ENCODE data around the gene ATXN1L.
"Not testable (repeated sequence)": the region's sequence is repeated elsewhere in the genome, so short reads cannot be mapped to it uniquely, and the experiment has no call there.

Gene ATXN1L

DNA sequence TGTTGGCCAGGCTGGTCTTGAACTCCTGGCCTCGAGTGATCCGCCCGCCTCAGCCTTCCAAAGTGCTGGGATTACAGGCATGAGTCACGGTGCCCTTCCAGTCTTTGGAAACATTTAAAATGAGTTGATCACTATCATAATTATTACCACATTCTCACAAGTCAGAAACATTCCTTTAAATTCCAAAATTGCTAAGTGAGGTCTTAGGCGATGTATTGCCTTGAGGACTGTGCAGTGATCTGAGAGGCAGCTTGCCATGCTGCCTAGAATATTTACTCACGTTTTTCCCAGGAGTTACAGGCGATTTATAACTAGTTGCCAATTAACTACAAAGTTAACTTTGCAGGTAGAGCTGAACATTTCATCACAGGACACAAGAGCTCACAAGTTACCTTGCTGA, 5.7 kb upstream of the ATXN1L start:
- H3K4me3 Mint-ChIP-seq, result no peak overlapping the region
- H3K36me3 Mint-ChIP-seq (ENCODE audit: low read depth), result no peaks in the 10 kb centered on the region
- no peak overlapping the region for H3K27ac Mint-ChIP-seq
- no peaks in the 10 kb centered on the region for H3K27me3 Mint-ChIP-seq
- H3K4me1 Mint-ChIP-seq (ENCODE audit: low read depth), result peaks cover 18% of the 10 kb centered on the region
- H3K9me3 Mint-ChIP-seq, result no peaks in the 10 kb centered on the region

DNA sequence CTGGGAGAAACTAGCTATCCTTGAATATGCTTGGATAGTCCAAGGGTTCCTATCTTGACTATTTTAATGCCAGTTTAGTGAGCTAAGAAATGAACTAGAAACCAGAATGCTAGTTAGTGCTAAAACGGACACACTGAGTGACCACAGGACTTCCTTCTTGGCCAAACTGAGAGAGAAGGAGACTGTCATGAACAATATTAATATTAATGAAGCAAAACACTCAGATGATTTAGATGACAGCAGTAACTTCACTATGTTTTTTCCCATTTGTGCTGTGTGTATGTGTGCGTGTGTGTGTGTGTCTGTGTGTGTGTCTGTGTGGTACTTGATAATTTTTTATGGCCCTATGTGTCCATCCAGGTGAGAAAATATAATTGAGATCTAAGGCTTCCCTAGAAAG, 2.2 kb upstream of the ATXN1L start:
- peaks cover 7% of the 10 kb centered on the region for H3K36me3 Mint-ChIP-seq (ENCODE audit: low read depth)
- H3K27me3 Mint-ChIP-seq, result no peaks in the 10 kb centered on the region
- H3K27ac Mint-ChIP-seq, result no peak overlapping the region
- H3K9me3 Mint-ChIP-seq, result no peaks in the 10 kb centered on the region
- H3K4me3 Mint-ChIP-seq, result no peak overlapping the region
- peaks cover 39% of the 10 kb centered on the region for H3K4me1 Mint-ChIP-seq (ENCODE audit: low read depth)

DNA sequence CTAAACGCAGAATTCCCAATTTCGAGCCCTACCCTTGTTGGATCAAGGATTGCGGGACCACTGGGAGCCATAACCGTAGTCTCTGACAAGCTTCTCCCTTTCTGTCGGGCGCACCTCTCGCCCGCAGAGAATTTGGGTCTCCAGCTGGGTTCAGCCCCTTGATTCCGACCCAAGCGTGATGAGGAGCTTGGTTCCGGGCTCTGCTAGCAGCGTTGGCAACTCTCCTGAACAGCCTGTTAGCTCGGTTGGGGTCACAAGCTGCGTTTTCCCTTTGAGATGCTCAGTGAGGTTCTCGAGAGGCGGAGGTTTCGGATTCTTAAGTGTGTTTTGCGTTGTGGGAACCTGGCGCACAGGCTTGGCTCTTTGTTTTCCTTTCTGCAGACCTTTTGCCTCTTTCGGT, 655 bp downstream of the ATXN1L start:
- Mint-ChIP-seq H3K36me3 (ENCODE audit: low read depth) (peaks cover 27% of the 10 kb centered on the region), H3K27me3 (no peaks in the 10 kb centered on the region), H3K4me3 (peak overlapping the region; percentile 91), H3K4me1 (ENCODE audit: low read depth) (peaks cover 41% of the 10 kb centered on the region), H3K27ac (peak overlapping the region; percentile 77), H3K9me3 (no peaks in the 10 kb centered on the region)

DNA sequence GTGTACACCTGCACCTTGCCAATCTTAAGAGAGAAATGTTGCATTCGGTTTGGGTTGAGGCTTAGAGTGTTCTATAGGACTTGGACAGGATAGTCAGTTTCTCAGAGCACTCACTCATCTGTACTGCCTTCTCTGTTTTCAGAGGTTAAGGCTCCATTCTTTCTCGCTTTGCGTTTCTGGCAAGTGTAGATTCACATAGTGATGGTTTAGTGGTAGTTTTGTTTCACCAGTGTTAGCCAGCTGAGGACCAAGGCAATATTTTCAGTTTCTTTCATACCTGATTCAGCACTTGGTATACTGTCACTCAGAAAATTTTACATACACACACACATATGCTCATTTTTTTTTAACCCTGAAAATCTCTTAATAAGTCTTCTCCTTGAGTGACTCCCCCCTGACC, 1.3 kb downstream of the ATXN1L start:
- peaks cover 32% of the 10 kb centered on the region for H3K36me3 Mint-ChIP-seq (ENCODE audit: low read depth)
- peak overlapping the region; percentile 77 for H3K27ac Mint-ChIP-seq
- H3K4me1 Mint-ChIP-seq (ENCODE audit: low read depth), result peaks cover 45% of the 10 kb centered on the region

DNA sequence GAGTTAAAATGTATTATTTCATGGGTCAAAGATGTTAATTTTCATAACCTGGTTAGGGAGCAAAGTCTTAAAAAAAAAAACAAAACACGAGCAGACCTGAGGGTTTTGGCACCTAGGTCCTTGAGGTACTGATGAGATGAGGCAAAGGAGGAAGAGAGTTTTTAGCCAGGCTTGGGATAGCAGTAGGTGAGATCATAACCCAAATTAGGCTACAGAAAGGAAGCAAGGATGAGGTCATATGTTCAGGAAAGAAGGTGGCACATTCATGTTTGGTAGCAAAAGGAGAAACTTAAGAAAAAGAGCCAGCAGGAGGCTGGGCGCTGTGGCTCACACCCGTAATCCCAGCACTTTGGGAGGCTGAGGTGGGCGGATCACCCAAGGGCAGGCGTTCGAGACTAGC, 2.8 kb downstream of the ATXN1L start:
- H3K4me3 Mint-ChIP-seq, result no peak overlapping the region
- H3K36me3 Mint-ChIP-seq (ENCODE audit: low read depth), result peaks cover 32% of the 10 kb centered on the region
- no peak overlapping the region for H3K27ac Mint-ChIP-seq
- no peaks in the 10 kb centered on the region for H3K9me3 Mint-ChIP-seq
- H3K4me1 Mint-ChIP-seq (ENCODE audit: low read depth), result peaks cover 43% of the 10 kb centered on the region
- H3K27me3 Mint-ChIP-seq, result no peaks in the 10 kb centered on the region

More for the DNA sequence above, 1.3 kb downstream of the ATXN1L start:
- H3K27me3 Mint-ChIP-seq, result no peaks in the 10 kb centered on the region
- H3K9me3 Mint-ChIP-seq, result no peaks in the 10 kb centered on the region
- peak overlapping the region; percentile 91 for H3K4me3 Mint-ChIP-seq

DNA sequence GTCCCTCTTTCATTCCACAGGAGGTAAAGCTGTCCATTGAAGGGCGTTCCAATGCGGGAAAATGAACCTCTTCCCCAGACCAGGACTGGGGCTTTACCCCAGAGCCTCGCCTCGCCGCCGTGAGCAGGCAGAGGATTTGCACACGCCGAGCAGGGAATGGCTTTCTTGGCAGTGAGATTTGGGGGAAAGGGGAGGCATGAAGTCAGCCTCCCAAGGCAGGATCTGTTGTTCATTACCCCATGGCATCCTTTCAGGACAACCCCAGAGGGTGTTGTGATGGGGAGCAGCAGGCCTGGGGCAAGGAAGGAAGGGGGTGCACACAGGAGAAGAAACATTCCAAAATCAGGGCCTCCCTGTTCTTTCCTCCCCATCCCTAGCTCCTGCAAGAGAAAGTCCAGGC, 6.0 kb downstream of the ATXN1L start:
- Mint-ChIP-seq H3K36me3 (ENCODE audit: low read depth) (peaks cover 46% of the 10 kb centered on the region), H3K27ac (no peak overlapping the region), H3K27me3 (no peaks in the 10 kb centered on the region), H3K4me1 (ENCODE audit: low read depth) (peaks cover 58% of the 10 kb centered on the region), H3K9me3 (no peaks in the 10 kb centered on the region), H3K4me3 (no peak overlapping the region)

DNA sequence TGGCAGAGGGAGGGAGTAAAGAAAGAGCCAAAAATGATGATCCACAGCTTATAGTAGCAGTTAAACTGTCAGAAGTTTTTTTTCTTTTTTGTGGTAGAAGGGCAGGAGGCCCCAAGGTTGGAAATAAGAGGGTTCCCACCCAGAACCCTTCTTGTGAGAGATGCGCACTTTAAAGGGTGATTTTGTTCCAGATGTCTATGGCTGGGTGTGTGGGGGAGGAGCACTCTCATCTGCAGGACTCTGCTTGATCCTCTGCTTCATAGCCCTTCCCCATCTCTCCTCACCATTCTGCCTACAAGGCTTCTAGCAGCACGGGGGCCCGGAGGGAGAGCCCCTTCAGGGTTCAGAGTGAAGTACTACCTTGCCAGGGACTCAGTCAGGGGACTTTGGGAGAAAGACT, 6.4 kb downstream of the ATXN1L start:
- H3K27ac Mint-ChIP-seq, result no peak overlapping the region
- H3K4me1 Mint-ChIP-seq (ENCODE audit: low read depth), result peaks cover 54% of the 10 kb centered on the region
- no peaks in the 10 kb centered on the region for H3K9me3 Mint-ChIP-seq
- H3K36me3 Mint-ChIP-seq (ENCODE audit: low read depth), result peaks cover 46% of the 10 kb centered on the region
- no peaks in the 10 kb centered on the region for H3K27me3 Mint-ChIP-seq
- no peak overlapping the region for H3K4me3 Mint-ChIP-seq

DNA sequence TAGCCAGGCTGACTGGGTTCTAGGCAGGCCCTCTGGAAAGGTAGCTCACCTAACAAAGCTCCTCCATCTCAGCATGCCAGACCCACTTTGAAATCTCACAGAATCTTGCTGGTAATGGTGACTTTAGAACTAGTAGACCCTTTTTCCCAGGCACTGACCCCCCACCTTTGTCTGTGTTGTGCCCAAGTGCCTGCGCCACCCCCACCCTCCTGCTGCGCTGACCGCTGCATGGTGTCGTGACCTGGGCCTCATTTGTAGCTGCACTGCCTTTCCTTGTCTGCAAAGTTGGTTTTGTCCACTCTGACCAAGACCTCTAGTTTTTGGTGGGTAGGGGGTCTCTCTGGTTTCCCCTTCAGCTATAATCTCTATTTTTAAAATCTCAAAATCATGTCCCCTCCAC, 6.8 kb downstream of the ATXN1L start:
- Mint-ChIP-seq H3K9me3 (no peaks in the 10 kb centered on the region), H3K4me1 (ENCODE audit: low read depth) (peaks cover 50% of the 10 kb centered on the region)

DNA sequence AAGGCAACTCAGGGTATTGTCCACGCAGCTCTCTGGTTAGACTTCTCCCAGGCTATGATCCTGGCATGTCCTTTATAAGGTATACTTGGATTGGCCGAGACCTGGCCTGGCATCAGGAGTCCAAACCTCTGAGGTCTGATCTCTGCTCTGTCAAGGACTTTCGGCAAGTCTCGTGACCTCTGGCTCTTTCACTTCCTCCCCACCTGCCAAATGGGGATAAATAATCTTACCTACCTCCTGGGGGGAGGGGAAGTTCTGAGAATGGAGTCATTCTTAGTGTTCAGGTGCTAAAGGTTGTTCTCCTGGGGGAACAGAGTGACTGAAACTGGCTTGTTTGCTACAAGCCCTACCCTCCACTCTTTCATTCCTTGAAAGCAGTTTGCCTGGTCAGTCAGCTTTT, 7.6 kb downstream of the ATXN1L start:
- no peak overlapping the region for H3K27ac Mint-ChIP-seq
- H3K9me3 Mint-ChIP-seq, result no peaks in the 10 kb centered on the region
- H3K36me3 Mint-ChIP-seq (ENCODE audit: low read depth), result peaks cover 41% of the 10 kb centered on the region
- H3K4me3 Mint-ChIP-seq, result no peak overlapping the region
- peaks cover 48% of the 10 kb centered on the region for H3K4me1 Mint-ChIP-seq (ENCODE audit: low read depth)
- no peaks in the 10 kb centered on the region for H3K27me3 Mint-ChIP-seq

More for the DNA sequence above, 6.8 kb downstream of the ATXN1L start:
- Mint-ChIP-seq H3K4me3 (no peak overlapping the region), H3K27me3 (no peaks in the 10 kb centered on the region), H3K27ac (no peak overlapping the region), H3K36me3 (ENCODE audit: low read depth) (peaks cover 46% of the 10 kb centered on the region)

DNA sequence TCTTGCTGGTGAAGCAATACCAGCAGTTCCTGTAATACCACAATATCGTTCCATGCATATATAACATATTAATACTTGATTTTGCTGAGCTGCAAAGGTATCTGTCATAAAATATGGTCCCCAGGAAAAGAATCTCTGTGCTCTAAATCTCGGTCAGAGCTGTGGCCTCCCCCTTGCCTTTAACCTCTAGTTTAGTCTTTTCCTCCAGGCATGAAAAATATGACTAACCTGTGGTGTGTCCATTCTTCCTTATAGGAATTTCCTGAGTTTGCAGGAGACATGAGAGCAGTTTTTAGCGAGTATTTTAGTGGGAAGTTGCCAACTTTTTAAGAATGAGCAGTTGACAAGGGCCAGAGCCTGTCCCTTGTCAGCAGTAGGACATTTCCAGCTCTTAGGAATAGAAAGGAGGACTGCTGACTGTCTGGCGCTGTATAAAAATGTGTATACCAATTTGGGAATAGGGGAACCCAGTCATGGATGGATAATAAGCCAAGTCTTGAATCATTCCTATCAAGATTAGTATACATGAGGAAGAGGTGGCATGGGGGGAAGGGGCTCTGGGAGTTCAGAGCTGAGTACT, 8.7 kb downstream of the ATXN1L start:
- Mint-ChIP-seq H3K4me3 (no peak overlapping the region), H3K36me3 (ENCODE audit: low read depth) (peaks cover 34% of the 10 kb centered on the region), H3K4me1 (ENCODE audit: low read depth) (peaks cover 48% of the 10 kb centered on the region), H3K27ac (no peak overlapping the region), H3K27me3 (no peaks in the 10 kb centered on the region), H3K9me3 (no peaks in the 10 kb centered on the region)

DNA sequence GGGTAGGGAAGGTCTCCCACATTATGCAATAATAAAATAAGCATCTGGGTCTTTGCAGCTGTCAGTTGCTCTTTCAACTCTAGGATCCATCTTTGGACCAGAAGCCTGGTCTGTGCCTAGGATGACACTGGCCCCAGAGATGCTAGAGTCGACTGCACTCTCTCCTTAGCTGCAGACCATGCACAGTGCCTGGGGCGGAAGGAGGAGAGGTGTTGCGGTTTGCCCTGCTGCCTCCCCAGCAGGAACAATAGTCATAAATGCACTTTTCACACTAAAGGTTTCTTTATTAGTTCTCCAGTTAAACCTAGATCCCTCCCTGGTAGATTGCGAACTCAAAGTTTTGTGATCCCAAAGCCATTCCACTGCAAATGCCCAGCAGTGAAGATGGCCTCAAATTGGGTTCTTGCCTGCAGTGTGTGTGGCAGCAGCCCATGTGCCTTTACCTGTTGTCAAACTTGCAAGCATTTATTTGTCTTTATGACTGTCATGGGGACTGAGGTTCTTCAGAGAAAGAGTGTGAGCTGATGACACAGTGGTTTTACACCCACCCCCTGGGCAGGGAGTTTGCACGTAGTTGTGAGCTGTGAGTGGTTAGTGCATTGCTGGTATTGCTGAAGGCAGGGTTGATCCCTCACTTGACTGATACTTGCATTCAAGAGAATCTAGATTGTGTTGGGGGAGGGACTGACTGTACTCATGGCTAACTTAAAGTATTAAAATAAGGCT, 10.3 kb downstream of the ATXN1L start:
- H3K9me3 Mint-ChIP-seq, result no peaks in the 10 kb centered on the region
- peaks cover 48% of the 10 kb centered on the region for H3K4me1 Mint-ChIP-seq (ENCODE audit: low read depth)
- no peak overlapping the region for H3K4me3 Mint-ChIP-seq
- peaks cover 22% of the 10 kb centered on the region for H3K36me3 Mint-ChIP-seq (ENCODE audit: low read depth)
- no peaks in the 10 kb centered on the region for H3K27me3 Mint-ChIP-seq
- peak overlapping the region; percentile 59 for H3K27ac Mint-ChIP-seq

DNA sequence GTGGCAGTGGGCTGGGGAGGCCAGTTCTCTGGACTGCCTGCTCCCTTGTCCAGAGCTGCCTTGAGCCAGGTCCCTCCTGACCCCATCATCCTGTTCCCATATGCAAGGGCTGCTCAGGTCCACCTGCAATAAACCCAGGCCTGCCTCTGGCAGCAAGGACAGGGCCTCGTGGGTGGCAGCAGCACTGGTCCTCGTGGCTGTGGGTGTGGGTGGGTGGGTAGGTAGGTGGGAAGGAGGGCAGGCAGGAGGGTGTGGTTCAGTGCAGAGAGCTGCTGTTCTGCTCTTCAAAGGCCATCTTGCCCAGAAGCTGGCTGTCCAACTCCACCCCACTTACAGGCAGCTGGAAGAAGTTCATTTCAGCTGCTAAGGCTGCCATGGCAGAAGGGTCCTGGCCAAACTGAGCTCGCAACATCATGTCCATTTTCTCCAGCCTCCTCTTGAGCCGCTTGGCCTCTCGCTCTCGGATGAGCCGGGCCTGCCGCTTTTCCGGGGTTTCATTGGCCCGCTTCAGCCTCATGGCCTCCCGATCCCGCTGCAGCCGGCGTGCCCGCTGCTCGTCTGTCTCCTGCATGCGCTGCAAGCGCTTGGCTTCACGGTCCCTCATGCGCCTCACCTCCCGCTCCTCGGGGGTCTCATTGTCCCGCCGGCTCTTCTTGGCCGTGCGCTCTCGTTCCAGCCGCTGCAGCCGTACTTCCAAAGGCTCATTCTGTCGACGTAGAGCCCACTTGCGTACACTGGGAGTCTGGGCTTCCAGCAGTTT, 14.2 kb downstream of the ATXN1L start:
- H3K36me3 Mint-ChIP-seq (ENCODE audit: low read depth), result peaks cover 13% of the 10 kb centered on the region
- H3K4me1 Mint-ChIP-seq (ENCODE audit: low read depth), result peaks cover 28% of the 10 kb centered on the region
- no peaks in the 10 kb centered on the region for H3K9me3 Mint-ChIP-seq
- no peak overlapping the region for H3K27ac Mint-ChIP-seq
- H3K27me3 Mint-ChIP-seq, result no peaks in the 10 kb centered on the region
- H3K4me3 Mint-ChIP-seq, result no peak overlapping the region

DNA sequence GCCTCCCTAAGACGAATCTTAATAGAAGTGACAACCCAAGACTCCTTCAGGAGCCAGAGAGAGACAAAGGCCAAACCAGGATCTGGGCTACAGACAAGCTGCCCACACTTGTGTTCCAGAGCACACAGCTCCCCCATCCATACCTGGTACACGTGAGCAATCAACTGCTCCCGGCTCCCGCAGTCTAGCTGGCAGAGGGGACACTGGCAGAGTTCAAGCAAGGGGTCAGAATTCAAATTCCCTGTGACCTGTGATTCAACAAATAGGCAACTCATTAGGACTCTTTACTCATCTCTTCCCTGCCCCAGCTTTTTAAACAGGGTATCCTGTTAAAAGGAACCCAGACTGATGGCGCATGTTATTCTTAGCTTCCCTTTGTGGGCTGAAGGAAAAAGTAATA, 18.2 kb downstream of the ATXN1L start:
- Mint-ChIP-seq H3K36me3 (ENCODE audit: low read depth) (peaks cover 20% of the 10 kb centered on the region), H3K4me3 (no peak overlapping the region), H3K4me1 (ENCODE audit: low read depth) (peaks cover 19% of the 10 kb centered on the region), H3K27me3 (no peaks in the 10 kb centered on the region), H3K27ac (peak overlapping the region; percentile 47), H3K9me3 (no peaks in the 10 kb centered on the region)

DNA sequence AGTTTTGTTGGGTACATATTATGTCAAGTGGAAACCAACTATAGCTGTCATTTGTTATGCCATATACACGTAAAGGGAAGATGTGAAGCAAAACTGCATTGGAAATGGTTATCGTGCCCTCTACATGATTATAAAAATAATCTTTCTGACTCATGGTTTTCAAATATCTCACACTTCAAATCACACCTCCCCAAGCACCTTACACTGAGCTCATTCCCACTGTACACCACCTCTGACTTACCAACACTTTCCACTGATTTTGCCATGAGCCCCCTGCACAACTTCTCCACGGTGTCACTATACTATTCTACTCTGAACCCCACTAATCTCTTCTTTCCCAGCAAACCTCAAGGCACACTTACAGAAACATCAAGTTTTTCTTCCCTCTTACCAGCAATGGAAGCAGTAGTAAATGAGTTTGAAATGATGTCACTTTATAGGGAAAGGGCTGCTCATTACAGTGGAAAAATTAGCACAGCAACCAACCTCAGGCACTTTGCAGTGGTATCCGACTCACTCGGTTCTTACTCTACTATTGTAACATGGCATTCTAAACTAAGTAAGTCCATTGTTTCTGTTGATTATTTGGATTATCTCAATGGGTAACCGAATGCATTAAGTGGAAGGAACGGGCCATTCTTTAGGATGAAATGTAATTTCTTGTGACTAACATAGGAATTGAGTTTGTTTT, 19.5 kb downstream of the ATXN1L start:
- Mint-ChIP-seq H3K27me3 (no peaks in the 10 kb centered on the region), H3K27ac (peak overlapping the region; percentile 77), H3K36me3 (ENCODE audit: low read depth) (peaks cover 20% of the 10 kb centered on the region), H3K9me3 (no peaks in the 10 kb centered on the region), H3K4me1 (ENCODE audit: low read depth) (peaks cover 23% of the 10 kb centered on the region), H3K4me3 (no peak overlapping the region)

DNA sequence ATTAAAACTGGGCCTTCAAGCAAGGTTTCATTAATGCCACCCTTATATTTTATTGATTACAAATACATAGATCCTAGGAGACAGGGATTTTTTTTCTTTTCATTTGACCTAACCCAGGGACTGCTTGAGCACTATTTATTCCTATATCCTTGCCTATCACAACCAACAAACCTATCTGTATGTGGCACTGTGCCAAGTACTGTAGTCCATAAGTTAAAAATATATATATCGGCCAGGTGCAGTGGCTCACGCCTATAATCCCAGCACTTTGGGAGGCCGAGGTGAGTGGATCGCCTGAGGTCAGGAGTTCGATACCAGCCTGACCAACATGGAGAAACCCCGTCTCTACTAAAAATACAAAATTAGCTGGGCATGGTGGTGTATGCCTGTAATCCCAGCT, 21.4 kb downstream of the ATXN1L start:
- peaks cover 25% of the 10 kb centered on the region for H3K36me3 Mint-ChIP-seq (ENCODE audit: low read depth)
- peaks cover 32% of the 10 kb centered on the region for H3K4me1 Mint-ChIP-seq (ENCODE audit: low read depth)
- H3K9me3 Mint-ChIP-seq, H3K4me3 Mint-ChIP-seq, H3K27me3 Mint-ChIP-seq, H3K27ac Mint-ChIP-seq: not testable (repeated sequence)
